Measurements from ENCODE around the gene DAG1.
"Not testable (repeated sequence)": the region's sequence is repeated elsewhere in the genome, so short reads cannot be mapped to it uniquely, and the experiment has no call there.

The DAG1 gene

DNA sequence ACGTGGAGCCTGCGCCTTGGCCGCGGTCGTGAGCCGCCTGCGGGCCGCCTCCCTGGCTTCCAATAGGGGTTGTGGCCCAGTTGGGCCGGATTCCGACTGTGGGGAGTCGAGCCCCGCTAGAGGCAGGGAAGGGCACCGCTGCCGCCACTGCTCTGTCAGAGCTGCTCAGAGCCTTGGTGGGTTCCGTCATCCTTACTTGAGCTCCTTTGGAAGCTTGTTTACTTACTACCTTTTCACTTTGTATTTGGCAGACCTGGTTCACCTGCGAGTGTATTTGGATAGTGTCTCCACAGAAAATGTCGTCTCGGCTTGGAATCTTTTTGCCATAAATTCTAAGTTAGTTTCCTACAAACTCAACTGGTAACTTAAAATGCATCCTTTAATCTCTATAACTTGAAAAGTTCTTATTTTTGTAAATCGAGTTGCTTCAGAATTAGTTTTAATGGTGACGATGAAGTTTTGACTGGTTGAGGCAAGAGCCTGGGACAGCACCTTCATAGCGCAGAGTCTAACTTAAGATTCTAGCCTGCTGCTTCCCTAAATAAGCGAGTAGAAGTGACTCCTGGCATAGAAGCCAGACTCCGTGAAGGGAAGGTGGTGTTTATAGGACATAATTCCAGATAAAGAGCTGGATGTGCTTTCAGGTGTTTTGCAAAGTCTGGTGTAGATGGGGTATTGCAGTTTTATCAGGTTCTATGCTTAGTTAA, 800 bp downstream of the DAG1 start:
- DNase-seq, result no peak

DNA sequence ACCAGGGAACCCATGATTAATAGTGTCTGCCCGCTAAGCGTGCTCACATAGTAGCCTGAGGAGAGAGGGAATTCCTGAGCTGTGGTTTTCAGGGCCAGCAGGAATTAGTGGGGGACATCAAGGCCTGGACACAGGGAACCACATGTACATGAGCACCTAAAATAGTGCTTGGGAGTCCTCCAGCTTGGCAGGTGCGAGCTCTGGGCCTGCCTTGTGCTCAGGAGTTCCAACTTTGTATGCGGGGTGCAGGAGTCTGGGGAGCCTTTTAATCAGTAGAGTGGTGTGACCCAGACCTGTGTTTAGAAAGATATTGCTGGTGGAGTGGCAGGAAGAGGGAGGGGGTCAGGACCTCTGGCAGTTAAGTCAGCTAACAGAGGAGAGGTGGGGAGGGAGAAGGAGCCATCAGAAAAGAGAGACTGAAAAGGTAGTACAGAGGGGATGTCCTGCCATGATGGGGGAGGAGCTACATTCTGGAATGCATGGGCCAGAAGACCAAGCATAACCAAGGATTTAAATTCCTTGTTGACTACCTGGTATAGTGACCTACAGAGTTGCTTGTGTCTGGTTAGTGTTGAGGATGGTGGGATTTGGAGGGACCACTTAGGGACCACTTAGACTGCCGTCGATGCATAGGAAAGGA, 1.9 kb downstream of the DAG1 start:
- DNase-seq, result no peak

GRCh38 chr3:49476563-49476962, 6.5 kb downstream of the DAG1 start:
- no peak for DNase-seq

GRCh38 chr3:49482766-49483165, 12.7 kb downstream of the DAG1 start:
- DNase-seq, result no peak

DNA sequence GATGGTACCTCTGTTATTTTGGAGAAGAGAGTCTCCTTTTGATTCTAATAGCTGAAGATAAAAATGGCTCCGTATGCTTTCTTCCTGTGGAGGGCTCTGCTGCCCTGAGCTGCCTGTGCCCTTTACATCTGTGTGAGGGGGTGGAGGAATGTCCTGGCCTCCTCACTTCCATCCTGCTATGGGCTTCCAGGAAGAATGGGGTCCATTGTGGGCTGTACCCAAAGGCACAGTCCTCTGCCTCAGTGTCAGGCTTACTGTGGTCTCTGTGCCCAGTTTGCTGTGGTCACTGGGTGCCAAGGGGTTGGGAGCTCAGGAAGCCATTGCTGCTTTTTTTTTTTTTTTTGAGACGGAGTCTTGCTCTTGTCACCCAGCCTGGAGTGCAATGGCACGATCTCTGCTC, 14.4 kb downstream of the DAG1 start:
- DNase-seq, result no peak

- no peak for DNase-seq
Measured at GRCh38 chr3:49489247-49489646, 19.2 kb downstream of the DAG1 start.

GRCh38 chr3:49492969-49493368, 22.9 kb downstream of the DAG1 start:
- no peak for DNase-seq

DNA sequence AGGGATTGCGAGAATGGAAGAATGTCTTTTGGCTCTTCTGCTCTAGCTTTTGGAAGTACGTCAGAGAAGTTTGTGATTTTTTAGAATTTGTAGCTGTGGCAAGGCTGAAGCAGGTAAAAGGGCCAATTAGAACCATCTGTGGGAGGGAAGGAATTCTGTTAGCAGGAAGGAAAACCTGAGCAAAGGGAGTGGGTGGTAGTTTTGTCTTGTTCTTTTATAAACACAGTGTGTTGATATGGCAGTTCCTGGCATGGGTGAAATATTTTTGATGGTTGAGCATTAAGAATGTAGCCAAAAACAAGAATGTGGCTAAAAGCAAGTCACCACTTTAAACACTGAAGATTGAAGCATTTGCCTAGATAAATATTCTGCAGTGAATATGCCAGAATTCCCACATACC, 23.8 kb downstream of the DAG1 start:
- DNase-seq, result no peak

DNA sequence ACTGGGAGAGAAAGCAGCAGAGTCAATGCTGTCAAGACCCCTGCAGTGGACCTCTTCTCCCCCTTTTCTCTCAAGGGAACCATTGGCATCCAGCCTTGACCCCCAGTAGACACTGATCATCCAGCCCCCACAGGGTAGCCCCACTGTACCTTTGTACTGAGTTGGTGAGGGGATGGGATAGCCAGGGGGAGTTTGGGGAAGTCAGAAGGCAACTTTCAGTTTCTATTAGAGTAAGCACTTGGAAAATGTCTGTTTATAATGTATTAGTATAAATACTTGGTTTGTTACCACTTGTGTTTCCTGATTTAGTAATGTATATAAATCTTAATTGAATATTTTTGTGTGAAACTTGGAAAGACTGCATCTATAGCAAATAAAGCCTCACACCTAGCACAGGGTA, 25.0 kb downstream of the DAG1 start:
- DNase-seq, result no peak

- not testable (repeated sequence) for DNase-seq
Measured at GRCh38 chr3:49496845-49497244, 26.8 kb downstream of the DAG1 start.

GRCh38 chr3:49497606-49498005, 27.5 kb downstream of the DAG1 start:
- no peak for DNase-seq

GRCh38 chr3:49498239-49498638, 28.2 kb downstream of the DAG1 start:
- DNase-seq, result no peak

GRCh38 chr3:49498648-49499047, 28.6 kb downstream of the DAG1 start:
- DNase-seq, result no peak

GRCh38 chr3:49500205-49500731, 30.2 kb downstream of the DAG1 start:
- DNase-seq, result no peak

DNA sequence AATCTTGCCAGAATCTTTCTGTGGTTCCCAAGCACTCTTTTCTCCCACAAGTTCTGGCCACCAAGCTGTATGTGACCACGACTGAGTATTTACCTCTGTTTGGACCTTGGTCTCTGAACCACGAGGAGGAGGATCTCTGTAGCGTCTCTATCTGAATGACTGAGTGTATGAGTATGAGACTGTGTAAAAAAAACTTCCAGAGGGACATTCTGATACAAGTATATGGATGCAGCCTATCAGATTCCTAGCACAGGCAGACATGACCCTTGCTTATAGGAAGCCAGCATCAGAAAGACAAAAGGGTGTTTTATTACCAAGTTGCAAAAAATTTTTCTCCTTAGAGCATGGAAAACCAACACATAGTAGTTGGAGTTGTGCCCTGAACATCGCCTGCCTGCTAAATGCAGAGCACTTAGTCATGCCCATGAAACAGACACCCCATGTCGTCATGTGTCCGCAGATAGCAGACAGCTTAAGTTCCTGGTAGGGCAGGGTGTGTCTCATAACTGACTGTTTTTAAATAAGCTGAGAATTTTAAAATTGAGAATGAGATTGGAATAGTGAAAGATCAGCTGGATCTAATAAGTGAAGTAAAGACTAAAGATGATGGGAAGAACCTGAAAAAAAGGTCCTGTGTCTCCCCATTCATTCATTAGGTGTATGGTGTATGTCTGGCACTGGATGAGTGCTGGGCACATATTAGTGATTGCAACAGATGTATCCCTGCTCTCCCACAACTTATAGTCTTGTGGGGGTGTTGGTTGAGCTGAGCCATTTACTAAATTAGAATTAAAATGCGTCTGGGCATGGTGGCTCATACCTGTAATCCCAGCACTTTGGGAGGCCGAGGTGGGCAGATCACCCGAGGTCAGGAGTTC, 30.9 kb downstream of the DAG1 start:
- DNase-seq, result no peak

DNA sequence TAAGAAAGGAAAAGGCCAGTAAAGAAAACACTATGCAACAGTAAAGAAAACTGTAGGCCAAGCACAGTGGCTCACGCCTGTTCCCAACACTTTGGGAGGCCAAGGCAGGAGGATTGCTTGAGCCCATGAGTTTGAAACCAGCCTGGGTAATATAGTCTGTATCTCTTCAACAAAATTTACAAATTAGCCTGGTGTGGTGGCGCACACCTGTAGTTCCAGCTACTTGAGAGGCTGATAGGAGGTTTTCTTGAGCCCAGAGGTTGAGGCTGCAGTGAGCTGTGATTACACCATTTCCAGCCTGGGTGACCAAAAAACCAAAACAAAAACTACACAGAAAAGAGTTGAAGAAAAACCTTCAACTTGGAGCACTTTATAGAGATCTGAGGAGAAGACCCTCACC, 31.8 kb downstream of the DAG1 start:
- no peak for DNase-seq

GRCh38 chr3:49506906-49507305, 36.8 kb downstream of the DAG1 start:
- DNase-seq, result no peak

GRCh38 chr3:49509028-49509561, 39.0 kb downstream of the DAG1 start:
- no peak for DNase-seq

- no peak for DNase-seq
Measured at GRCh38 chr3:49511639-49512038, 41.6 kb downstream of the DAG1 start.

- no peak for DNase-seq
Measured at GRCh38 chr3:49512781-49513355, 42.8 kb downstream of the DAG1 start.

- DNase-seq, result no peak
Measured at GRCh38 chr3:49513494-49514124, 43.5 kb downstream of the DAG1 start.

GRCh38 chr3:49518016-49518415, 47.9 kb downstream of the DAG1 start:
- no peak for DNase-seq
